Left colon (tissue), 2 donors: ENCODE results near the gene ZBTB48. TPM values are rescaled to one million over a fixed set of nuclear protein-coding genes. Genes with fewer than 3 reads are reported as not detected.
A peak's percentile ranks its signal among the peaks of the same experiment; 100 is the strongest.
"Not testable (repeated sequence)": the region's sequence is repeated elsewhere in the genome, so short reads cannot be mapped to it uniquely, and the experiment has no call there.

Experiments
- ATAC-seq: fragments of 200-7000 bp; cut with Tn5 transposase; one replicate; pipeline ENCODE4 v1.9.1; 2020; ENCODE audit warnings: mild to moderate bottlenecking, moderate library complexity
- DNase-seq, 2 donors: peaks; one replicate each; pipeline ENCODE4 v3.0.0-alpha.2; 2020
- intact Hi-C, 2 donors: fragments of 100-400 bp; cut with DNase I in 1 of 2; cut with micrococcal nuclease in 1 of 2; formaldehyde crosslinking; loops; one replicate each; pipeline versions ENCODE4 v1.11.2 to v1.14.0; 2022; cut with DNase I, micrococcal nuclease
- long read RNA-seq: library from polyadenylated mRNA; unstranded; transcript quantifications from one replicate; pipeline ENCODE4 v2.0.0, GENCODE V29; 2021
- total RNA-seq, 2 donors: library from RNA; stranded (reverse); fragmentation: NEBNext Ultra II Directional; extraction: Animal tissue kit (Norgen Biotek cat#: 25700); gene quantifications; one replicate each; pipeline ENCODE4 v1.2.1, GENCODE V29; 2021
- donor health status: DM: no; HTN: no; CAD: no.
- donor health status: DM: yes; HTN: yes; CAD: no.

ZBTB48 gene
- total RNA-seq: 10 to 100 TPM; 32.4 to 43.2 TPM
- long read RNA-seq, partial matches to known transcripts: 1 of 17 reads
- long read RNA-seq, other reads (novel, unspliced or antisense): 12 of 17 reads

DNA sequence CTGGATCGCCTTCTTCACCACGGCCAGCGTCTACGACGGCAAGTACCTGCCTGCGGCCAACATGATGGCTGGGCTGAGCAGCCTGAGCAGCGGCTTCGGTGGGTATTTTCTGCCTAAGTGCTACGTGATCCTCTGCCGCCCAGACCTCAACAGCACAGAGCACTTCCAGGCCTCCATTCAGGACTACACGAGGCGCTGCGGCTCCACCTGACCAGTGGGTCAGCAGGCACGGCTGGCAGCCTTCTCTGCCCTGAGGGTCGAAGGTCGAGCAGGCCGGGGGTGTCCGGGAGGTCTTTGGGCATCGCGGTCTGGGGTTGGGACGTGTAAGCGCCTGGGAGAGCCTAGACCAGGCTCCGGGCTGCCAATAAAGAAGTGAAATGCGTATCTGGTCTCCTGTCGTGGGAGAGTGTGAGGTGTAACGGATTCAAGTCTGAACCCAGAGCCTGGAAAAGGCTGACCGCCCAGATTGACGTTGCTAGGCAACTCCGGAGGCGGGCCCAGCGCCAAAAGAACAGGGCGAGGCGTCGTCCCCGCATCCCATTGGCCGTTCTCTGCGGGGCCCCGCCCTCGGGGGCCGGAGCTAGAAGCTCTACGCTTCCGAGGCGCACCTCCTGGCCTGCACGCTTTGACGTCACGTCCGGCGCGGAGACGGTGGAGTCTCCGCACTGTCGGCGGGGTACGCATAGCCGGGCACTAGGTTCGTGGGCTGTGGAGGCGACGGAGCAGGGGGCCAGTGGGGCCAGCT is at the start of gene ZBTB48:
TSS of gene ZBTB48 (plus strand) at position 621 of the 745 bp plus-strand sequence. CDS start 616 bp downstream, outside the sequence.
- peak; percentile 89 for ATAC-seq
- intact Hi-C loops: no loop called here
- peak; percentile 99 for DNase-seq

DNA sequence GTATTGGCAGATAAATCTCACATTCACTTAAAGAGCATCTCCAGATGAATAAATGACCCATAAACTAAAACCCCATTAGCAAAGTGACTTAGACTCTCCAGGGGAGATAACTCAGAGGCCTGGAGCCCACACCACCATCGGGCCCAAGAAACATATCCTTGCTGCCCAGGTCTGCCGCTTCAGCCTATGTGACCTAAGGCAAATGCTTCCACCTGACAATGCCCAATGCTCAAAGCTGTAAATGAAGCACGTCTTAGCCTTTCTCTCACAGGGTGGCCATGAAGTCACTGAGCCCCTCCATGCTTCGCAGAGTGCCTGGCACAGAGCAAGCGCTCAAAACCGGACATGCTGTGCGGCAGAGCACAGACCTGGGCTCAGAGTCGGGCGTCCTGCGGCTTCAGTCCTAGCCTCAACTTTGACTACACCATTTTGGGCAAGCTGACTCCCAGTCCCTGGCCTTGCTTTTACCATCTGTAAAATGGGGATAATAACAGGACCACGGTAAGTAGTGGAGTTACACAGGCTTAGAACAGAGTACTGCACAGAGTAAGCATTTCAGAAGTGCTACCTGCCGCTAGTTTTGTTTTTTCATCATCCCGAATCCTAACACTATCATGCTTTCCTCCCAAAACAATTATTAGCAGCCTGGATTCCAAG is 49.2 kb upstream of the ZBTB48 start:
- ATAC-seq (no peak), DNase-seq (no peak)
- intact Hi-C loops: no loop called here

DNA sequence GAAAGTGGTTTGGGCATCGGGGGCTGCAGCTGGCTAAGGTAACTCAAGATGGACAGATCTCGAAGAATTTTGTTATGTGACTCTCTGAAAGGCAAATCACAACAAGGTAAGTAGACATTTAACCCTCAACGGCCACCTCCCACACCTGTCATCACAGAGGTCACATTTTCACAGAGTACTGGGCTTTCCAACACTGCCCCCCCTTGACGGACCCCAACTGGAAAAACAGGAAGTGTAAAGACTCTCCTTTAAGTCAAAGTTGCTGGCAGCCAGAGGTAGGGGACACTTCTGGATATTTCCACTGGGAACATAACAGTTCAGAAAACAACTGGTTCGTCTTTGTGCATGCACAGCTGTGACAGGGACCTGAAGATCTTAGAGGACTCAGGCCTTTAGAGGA is 47.8 kb upstream of the ZBTB48 start:
- ATAC-seq: no peak
- DNase-seq: no peak
- intact Hi-C loops: no loop called here

DNA sequence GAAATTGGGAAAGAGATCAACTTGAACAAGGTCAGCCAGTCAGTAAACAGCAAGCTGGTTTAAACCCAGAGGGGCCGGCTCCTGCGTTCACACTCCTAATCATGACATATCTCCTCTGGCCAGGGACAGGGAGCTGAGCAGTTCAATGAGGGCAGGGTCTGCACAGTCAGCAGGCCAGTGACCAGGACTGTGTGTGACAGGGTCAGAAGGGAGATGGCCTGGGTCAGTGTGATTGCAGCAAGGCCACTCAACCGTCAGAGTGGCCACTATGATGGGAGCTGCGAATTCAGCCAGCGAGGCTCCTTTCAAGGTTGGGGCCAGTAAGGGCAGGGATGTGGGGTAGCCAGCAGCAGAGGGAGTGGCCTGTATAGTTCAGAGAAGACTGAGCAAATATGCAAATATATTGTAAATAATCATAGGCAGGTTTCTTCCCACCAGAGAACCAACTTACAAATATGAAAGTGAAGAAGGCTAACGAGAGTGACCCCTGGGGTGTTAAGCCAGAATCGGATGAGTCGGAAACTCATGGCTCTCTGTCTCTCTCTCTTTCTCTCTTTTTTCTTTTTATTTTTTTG is 45.5 kb upstream of the ZBTB48 start:
- DNase-seq (no peak), ATAC-seq (no peak)
- intact Hi-C loops: no loop called here

DNA sequence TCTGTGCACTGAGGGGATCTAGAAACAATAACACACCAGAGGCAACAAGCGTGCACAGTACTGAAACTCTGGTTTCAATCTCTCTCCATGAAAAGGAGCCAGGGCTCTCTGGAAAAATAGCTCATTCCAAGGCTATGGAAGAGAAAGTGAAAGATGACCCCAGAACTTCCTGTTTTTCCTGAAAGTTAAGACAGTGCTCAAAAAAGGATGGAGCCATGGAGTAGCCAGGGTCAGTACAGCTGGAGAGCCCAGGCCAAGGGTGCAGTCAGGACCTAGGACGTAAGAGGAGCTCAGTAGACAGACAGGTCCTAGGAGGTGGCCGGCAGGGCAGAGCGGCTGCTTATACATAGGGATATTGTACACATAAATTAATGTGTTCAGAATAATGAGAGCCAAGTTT is 44.6 kb upstream of the ZBTB48 start:
- no peak for DNase-seq
- intact Hi-C loops: no loop called here
- no peak for ATAC-seq

DNA sequence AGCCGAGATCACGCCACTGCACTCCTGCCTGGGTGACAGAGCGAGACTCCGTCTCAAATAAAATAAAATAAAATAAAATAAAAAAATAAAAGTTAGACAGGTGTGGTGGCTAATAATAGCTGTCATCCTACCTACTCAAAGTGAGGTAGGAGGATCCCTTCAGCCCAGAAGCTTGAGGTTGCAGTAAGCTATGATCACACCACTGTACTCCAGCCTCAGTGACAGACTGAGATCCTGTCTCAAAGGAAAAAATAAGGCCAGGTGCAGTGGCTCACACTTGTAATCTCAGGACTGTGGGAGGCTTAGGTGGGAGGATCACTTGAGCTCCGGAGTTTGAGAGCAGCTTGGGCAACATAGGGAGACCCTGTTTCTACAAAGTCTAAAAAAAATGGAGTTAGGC is 43.5 kb upstream of the ZBTB48 start:
- no peak for ATAC-seq
- intact Hi-C loops: no loop called here

GRCh38 chr1:6538956-6539355 is 40.8 kb upstream of the ZBTB48 start:
- ATAC-seq: no peak
- DNase-seq: no peak
- intact Hi-C loops: no loop called here

More for the DNA sequence above, 43.5 kb upstream of the ZBTB48 start:
- no peak for DNase-seq

DNA sequence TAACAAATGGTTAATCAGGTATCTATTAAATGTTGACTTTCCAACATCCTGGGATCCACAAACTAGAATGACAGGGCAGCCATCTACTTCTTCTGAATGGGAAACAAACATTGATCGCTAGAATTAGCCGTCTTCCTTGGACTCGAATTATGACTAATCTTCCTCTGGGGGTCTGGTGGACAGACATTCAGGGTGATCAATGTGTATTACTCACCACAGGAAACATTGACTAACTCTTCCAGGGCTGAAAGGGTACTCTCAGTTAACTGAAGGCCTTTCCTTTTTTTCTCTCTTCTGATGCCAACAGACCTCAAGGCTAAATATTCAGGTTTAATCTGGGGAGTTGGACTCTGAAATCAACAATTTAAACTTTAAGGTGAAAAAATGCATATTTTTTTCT is 35.0 kb upstream of the ZBTB48 start:
- DNase-seq (no peak), ATAC-seq (no peak)
- intact Hi-C loops: no loop called here

DNA sequence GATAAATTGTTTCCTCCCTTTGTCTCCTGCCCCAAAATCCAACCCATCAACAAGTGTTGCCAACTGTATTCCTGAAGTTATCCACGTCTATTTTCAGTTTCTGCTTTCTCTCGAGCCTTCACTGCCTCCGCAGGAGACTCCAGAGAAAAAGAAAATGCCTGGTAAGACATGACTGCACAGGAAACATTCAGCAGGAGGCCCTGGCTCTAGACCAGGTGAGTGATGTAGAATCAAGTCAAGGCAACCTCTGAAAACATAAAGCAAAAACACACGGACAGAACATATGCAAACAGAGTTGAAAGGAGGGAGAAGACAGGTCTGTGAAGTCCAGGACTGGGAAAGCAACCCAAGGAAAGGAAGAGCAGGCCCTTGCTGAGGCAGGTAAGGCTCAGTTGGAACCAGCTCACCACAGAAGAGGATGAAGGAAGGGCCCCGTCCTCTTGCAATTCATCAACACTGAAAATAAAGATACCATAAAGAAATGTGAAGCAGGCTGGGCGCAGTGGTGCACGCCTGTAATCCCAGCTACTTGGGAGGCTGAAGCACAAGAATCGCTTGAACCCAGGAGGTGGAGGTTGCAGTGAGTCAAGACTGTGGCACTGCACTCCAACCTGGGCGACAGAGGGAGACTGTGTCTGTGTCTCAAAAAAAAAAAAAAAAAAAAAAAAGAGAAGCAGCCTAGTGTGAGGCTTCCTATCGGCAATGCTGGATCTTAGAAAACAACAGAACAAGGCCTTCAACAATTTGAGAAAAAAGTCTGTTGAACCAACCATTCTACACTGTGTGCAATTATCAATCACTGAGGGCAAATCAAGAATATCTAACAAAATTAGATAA is 34.3 kb upstream of the ZBTB48 start:
- no peak for DNase-seq
- intact Hi-C loops: no loop called here
- no peak for ATAC-seq

DNA sequence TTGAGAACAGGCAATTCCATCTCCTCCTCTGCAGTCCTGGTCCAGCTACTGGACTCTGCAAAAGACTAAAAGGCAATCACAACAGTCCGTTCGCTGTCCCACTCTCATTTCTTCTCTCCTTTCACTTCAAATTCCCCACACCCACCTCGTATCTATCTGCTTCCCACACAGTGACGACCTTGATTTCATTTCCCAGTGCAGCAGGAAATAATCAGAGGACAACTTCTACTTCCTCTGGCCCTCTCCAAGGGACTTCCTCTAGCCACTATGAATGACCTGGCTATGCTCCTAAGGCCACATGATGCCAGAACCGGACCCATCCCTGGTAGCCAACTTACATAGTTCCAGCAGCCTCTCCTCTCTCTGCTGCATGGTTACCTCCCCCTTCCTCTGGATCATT is 33.5 kb upstream of the ZBTB48 start:
- ATAC-seq: no peak
- intact Hi-C loops: no loop called here
- DNase-seq: no peak

- intact Hi-C loops: no loop called here
- no peak for DNase-seq
- ATAC-seq: peak; percentile 27
These were observed 32.5 kb upstream of the ZBTB48 start for GRCh38 chr1:6547301-6547700.

DNA sequence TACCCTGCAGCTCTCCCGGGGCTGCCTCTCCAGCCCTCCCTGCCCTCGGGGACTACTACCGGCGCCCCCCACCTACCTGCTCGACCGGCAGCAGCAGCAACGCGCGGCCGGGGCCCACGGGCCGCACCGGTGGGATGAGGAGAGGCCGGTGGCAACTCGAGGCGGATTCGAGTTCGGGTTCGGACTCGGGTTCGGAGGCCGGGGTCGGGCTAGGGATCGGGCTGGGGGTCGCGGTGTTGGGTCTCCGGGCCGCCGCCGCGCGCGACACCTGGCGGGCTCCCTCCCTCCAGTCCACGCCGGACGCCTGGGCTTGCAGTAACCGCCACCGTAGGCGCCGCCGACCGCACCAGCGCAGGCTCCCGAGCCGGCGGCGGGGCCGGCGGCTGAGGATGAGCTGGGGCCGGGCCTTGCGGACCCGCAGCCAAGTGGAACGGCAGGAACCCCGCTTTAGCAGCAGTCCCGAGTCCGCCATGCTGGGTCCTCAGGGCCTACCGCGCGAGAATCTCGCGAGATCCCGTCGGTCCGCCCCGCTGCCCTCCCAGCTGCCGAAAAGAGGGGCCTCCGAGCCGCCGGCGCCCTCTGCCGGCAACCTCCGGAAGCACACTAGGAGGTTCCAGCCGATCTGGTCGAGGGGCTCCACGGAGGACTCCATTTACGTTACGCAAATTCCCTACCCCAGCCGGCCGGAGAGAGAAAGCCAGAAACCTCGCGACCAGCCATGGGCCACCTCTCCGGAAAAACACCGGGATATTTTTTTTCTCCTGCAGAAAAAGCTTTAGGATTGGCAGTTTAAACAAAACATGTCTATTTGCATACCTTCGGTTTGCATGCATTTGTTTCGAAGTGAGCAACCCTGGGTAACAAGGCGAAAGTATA is 25.5 kb upstream of the ZBTB48 start, which contains the start of gene NOL9:
TSS of gene NOL9 (minus strand) at position 483 of the 876 bp plus-strand sequence. CDS start at position 472, 11 bp downstream.
- DNase-seq (peak; percentile 91 to 96), ATAC-seq (peak; percentile 95)
- intact Hi-C loops: loop anchor here in 1 of 2 donors (10.0 kb wide), 1 partner anchor 81 kb away; no protein-coding TSS in a partner anchor

DNA sequence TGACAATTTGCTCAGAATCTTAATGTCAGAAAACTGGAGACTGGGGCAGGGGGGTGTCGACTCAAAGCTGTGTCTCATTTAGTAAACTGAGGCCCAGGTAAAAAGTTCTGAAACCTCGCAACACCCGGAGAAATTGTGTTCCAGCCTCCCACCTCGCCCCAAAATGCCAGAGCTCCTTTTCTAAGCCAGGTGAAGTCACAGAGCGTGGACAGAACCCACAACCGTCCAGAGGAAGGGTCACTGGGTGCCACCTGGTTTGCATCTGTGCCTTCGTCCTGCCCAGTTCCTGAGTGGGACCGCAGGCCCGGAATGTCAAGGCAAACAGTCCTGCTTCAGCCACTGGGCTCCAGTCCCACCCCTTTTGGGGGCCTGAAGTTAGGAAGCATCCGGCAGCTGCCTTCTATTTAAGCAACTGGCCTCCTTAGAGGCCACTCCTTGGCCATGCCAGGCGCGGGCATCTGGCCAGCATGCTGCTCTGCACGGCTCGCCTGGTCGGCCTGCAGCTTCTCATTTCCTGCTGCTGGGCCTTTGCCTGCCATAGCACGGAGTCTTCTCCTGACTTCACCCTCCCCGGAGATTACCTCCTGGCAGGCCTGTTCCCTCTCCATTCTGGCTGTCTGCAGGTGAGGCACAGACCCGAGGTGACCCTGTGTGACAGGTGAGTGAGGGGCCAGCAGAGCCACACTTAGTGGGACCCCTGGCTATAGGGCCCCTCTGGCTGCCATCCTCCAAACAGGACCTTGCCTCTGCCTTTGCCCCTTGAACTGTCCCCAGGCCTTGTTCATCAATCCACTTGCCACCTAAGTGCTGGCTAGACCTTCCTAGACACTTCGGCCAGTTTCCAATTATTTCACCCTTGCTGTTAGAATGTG is 24.7 kb upstream of the ZBTB48 start, which contains the start of gene TAS1R1:
TSS of gene TAS1R1 (plus strand) at position 401 of the 872 bp plus-strand sequence. CDS start at position 468, 67 bp downstream.
- intact Hi-C loops: loop anchor here in 1 of 2 donors (10.0 kb wide), 1 partner anchor 80 kb away; no protein-coding TSS in a partner anchor
- DNase-seq (peak; percentile 28 to 53), ATAC-seq (no peak)

DNA sequence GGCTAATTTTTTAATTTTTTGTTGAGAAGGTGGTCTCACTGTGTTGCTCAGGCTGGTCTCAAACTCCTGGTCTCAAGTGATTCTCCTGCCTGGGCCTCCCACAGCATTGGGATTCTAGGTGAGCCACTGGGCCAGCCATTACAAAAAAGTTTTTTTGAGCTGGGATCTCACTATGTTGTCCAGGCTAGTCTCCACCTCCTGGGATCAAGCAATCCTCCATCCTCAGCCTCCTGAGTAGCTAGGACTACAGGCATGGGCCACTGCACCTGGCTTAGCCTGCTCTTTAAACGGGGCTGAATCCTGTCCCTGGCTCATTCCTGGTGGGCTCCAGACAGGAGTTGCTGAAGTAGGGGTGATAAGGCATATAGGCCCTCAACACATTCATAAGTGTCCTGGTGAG is 22.2 kb upstream of the ZBTB48 start:
- DNase-seq (no peak), ATAC-seq (no peak)
- intact Hi-C loops: loop anchor here in 1 of 2 donors (10.0 kb wide), 1 partner anchor 77 kb away; no protein-coding TSS in a partner anchor

DNA sequence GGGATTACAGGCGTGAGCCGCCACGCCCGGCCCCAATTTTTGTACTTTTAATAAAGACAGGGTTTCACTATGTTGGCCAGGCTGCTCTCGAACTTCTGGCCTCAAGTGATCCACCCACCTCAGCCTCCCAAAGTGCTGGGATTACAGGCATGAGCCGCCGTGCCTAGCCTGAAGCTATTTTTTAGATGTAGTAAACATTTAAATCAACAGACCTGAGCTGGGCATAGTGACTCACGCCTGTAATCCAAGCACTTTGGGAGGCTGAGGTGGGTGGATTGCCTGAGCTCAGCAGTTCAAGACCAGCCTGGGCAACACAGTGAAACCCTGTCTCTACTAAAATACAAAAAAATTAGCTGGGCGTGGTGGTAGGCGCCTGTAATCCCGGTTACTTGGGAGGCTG is 20.6 kb upstream of the ZBTB48 start:
- ATAC-seq, DNase-seq: not testable (repeated sequence)
- intact Hi-C loops: loop anchor here in 1 of 2 donors (10.0 kb wide), 1 partner anchor 76 kb away; no protein-coding TSS in a partner anchor

DNA sequence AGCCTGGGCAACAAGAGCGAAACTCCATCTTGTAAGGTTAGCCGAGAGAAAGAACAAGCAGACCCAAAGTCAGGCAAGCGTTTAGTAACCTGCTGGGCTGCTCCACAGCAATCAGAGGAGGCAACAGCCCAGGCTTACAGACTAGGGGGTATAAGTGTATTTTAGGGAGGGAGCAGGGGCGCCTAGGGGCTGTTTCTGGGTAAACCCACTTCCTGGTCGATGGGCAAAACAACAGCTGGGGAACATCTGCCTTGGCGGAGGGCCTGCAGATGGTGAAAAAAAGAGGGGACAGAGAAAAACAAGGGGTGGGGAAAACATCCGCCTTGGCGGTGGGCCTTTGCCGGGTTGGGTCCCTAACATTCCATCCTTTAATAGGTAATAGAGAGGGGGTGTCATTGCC is 19.5 kb upstream of the ZBTB48 start:
- intact Hi-C loops: no loop called here
- ATAC-seq: no peak
- DNase-seq: no peak

DNA sequence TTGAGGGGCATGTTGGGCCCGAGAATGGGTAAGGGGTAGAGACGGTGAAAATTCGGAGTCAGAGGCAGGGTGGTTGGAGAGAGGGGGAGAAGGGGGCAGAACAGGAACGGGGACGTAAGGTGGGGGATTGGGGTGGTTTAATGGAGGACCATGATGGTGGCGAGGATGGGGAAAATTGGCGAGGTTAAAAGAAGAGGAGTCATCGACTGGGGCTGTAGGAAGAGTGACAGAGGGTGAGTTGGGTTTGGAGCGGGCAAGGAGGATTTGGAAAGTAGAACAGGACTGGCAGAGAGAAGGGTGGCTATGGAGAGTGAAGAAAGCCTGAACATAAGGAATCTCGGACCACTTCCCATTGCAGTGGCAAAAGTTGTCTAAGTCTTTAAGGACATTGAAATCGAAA is 10.8 kb upstream of the ZBTB48 start:
- intact Hi-C loops: no loop called here
- DNase-seq (no peak), ATAC-seq (no peak)
